ENCODE results near the gene NPAS2. TPM values are rescaled to one million over a fixed set of nuclear protein-coding genes. Genes with fewer than 3 reads are reported as not detected.

Gene NPAS2
- polyA plus RNA-seq, 1 donor (not counting 4 experiments of a cell fraction or from before 2014, with no cell fraction given) = 17.7 TPM

GRCh38 chr2:101037161-101037755 lies 217.3 kb downstream of the NPAS2 start:
- Histone ChIP-seq H3K36me3 (ENCODE audit: control insufficient read depth in 2 of 2, extremely low read depth in 1 of 2, insufficient read depth in 2 of 2, low read length in 2 of 2) (peaks cover 25 to 27% of the 10 kb centered on the region in 2 experiments), H3K9ac (ENCODE audit: control insufficient read depth, extremely low read depth, insufficient read depth, low read length) (no peak overlapping the region), H3K9me1 (ENCODE audit: control insufficient read depth, extremely low read depth, insufficient read depth, low read length) (no peaks in the 10 kb centered on the region), H3K79me2 (ENCODE audit: control insufficient read depth, insufficient read depth, low read length) (no peaks in the 10 kb centered on the region), H3K4me1 (ENCODE audit: control insufficient read depth, extremely low read depth, insufficient read depth, low read length) (no peaks in the 10 kb centered on the region), H2AFZ (ENCODE audit: control insufficient read depth, low read length) (no peak overlapping the region), H4K20me1 (ENCODE audit: control insufficient read depth, extremely low read depth, insufficient read depth, low read length) (no peaks in the 10 kb centered on the region), H3K27ac (ENCODE audit: control insufficient read depth, insufficient read depth, low read length) (no peak overlapping the region), H3K4me2 (ENCODE audit: control insufficient read depth, extremely low read depth, insufficient read depth, low read depth, low read length) (no peak overlapping the region), H3K9me3 (ENCODE audit: control insufficient read depth, low read depth, low read length) (no peaks in the 10 kb centered on the region), H3K4me3 (ENCODE audit: control insufficient read depth in 2 of 3, extremely low read depth in 1 of 3, insufficient read depth in 2 of 3, low read depth in 1 of 3, low read length in 3 of 3) (no peak overlapping the region), H3K27me3 (ENCODE audit: control insufficient read depth, extremely low read depth, insufficient read depth, low read length) (no peaks in the 10 kb centered on the region)
- dilution Hi-C loops (cut with MboI; ENCODE audit: extremely low pct_ligation_motif_present, low sequenced_read_pairs) = loop anchor here (25.0 kb wide), 1 partner anchor 175 kb away; no protein-coding TSS in a partner anchor
- FAIRE-seq (no peak), DNase-seq (ENCODE audit: low read depth, low spot score) (no peak)
- TF ChIP-seq EZH2 (IDR thresholded peaks at IDR 0.05; ENCODE audit: low read length) (no peak), CTCF (optimal IDR thresholded peaks at IDR 0.05 in 1 of 3, IDR thresholded peaks at IDR 0.05 in 1 of 3, conservative IDR thresholded peaks at IDR 0.05 in 1 of 3; ENCODE audit: extremely low read depth in 1 of 3, insufficient read depth in 2 of 3, low read length in 3 of 3) (no peak)

DNA sequence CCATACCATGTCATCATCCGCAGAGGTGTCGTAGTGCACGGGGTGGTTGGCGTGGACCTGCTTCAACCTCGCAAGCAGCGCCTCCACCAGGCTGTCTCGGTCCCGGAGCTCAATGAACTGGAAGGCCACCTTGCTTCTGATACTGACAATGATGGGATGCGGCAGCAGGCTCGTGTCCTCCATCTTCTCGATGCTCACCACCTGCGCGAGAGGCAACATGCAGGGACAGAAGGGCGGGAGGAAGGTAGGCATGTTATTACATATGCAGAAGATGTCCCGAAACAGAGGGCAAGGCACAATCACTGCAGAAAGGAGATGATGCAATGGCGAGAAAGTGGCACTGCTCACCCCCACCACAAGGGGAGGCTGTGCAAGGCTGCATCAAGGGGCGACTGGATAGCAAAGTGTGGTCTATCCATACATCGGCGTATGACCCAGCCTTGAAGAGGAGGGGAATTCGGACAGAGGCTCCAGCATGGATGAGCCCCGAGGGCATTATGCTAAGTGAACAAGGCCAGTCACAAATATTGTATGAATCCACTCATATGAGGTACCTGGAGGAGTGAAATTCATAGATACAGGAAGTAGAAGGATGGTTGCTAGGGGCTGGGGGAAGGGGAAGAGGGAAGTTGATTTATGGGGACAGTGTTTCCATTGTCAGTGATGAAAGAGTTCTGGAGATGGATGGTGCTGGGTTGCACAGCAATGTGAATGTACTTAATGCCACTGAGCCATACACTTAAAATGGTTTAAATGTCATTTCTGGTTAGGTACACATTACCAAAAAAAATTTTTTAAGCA lies 218.7 kb downstream of the NPAS2 start:
- Histone ChIP-seq H3K4me2 (ENCODE audit: control insufficient read depth, extremely low read depth, insufficient read depth, low read depth, low read length) (no peak overlapping the region), H3K79me2 (ENCODE audit: control insufficient read depth, insufficient read depth, low read length) (no peaks in the 10 kb centered on the region), H3K27ac (ENCODE audit: control insufficient read depth, insufficient read depth, low read length) (peak overlapping the region; percentile 13), H3K27me3 (ENCODE audit: control insufficient read depth, extremely low read depth, insufficient read depth, low read length) (no peaks in the 10 kb centered on the region), H3K9me1 (ENCODE audit: control insufficient read depth, extremely low read depth, insufficient read depth, low read length) (no peaks in the 10 kb centered on the region), H3K9me3 (ENCODE audit: control insufficient read depth, low read depth, low read length) (no peaks in the 10 kb centered on the region), H3K4me1 (ENCODE audit: control insufficient read depth, extremely low read depth, insufficient read depth, low read length) (no peaks in the 10 kb centered on the region), H3K4me3 (ENCODE audit: control insufficient read depth in 2 of 3, extremely low read depth in 1 of 3, insufficient read depth in 2 of 3, low read depth in 1 of 3, low read length in 3 of 3) (no peak overlapping the region), H3K36me3 (ENCODE audit: control insufficient read depth in 2 of 2, extremely low read depth in 1 of 2, insufficient read depth in 2 of 2, low read length in 2 of 2) (peaks cover 18 to 23% of the 10 kb centered on the region in 2 experiments), H3K9ac (ENCODE audit: control insufficient read depth, extremely low read depth, insufficient read depth, low read length) (no peak overlapping the region), H2AFZ (ENCODE audit: control insufficient read depth, low read length) (no peak overlapping the region), H4K20me1 (ENCODE audit: control insufficient read depth, extremely low read depth, insufficient read depth, low read length) (no peaks in the 10 kb centered on the region)
- TF ChIP-seq CTCF (optimal IDR thresholded peaks at IDR 0.05 in 1 of 3, IDR thresholded peaks at IDR 0.05 in 1 of 3, conservative IDR thresholded peaks at IDR 0.05 in 1 of 3; ENCODE audit: extremely low read depth in 1 of 3, insufficient read depth in 2 of 3, low read length in 3 of 3) (peak; percentile 91 to 92 (median 92)), EZH2 (IDR thresholded peaks at IDR 0.05; ENCODE audit: low read length) (no peak)
- dilution Hi-C loops (cut with MboI; ENCODE audit: extremely low pct_ligation_motif_present, low sequenced_read_pairs) = loop anchor here (25.0 kb wide), 1 partner anchor 174 kb away; no protein-coding TSS in a partner anchor
- DNase-seq (ENCODE audit: low read depth, low spot score) (no peak), FAIRE-seq (no peak)

Data from keratinocyte (primary cell).